Upper lobe of left lung (tissue), 6 donors: ENCODE data around the gene ARPC5. TPM values are rescaled to one million over a fixed set of nuclear protein-coding genes. Genes with fewer than 3 reads are reported as not detected.

Experiments
- ATAC-seq, 2 donors: fragments of 200-7000 bp; cut with Tn5 transposase; one replicate each; pipeline ENCODE4 v1.9.1; 2022; ENCODE audit warnings: mild to moderate bottlenecking in 2 of 2, moderate library complexity in 2 of 2; ENCODE audit not compliant: low FRiP score in 2 of 2
- DNase-seq, 2 donors: peaks; one replicate each; pipeline ENCODE4 v3.0.0-alpha.2; 2019 to 2020
- H3K27ac ChIP-seq, 4 donors: fragments of 200-600 bp; sonication (generic); one replicate each; pipeline ENCODE4 v1.5.1; 2016 to 2019
- H3K27me3 ChIP-seq, 4 donors: fragments of 200-600 bp; sonication (generic); one replicate each; pipeline ENCODE4 v1.5.1; 2017 to 2019
- H3K36me3 ChIP-seq, 4 donors: fragments of 200-600 bp; sonication (generic); one replicate each; pipeline ENCODE4 v1.5.1; 2016 to 2019
- H3K4me1 ChIP-seq, 4 donors: fragments of 200-600 bp; sonication (generic); one replicate each; pipeline ENCODE4 v1.5.1; 2018 to 2019
- H3K4me3 ChIP-seq, 4 donors: fragments of 200-600 bp; sonication (generic); one replicate each; pipeline ENCODE4 v1.5.1; 2017 to 2019; ENCODE audit warnings: mild to moderate bottlenecking in 2 of 4, moderate library complexity in 1 of 4
- H3K9me3 ChIP-seq, 4 donors: fragments of 200-600 bp; sonication (generic); one replicate each; pipeline ENCODE4 v1.5.1; 2018 to 2019
- EP300 ChIP-seq, 4 donors: sonication (generic); formaldehyde crosslinking; IDR thresholded peaks; one replicate each; pipeline ENCODE4 v1.5.1; 2017; ENCODE audit warnings: antibody characterized with exemption in 4 of 4, control low read depth in 2 of 4
- POLR2A ChIP-seq, 4 donors: fragments of 450-650 bp; IDR thresholded peaks; one replicate each; pipeline ENCODE4 v1.5.1; 2016 to 2017; ENCODE audit warnings: antibody characterized with exemption in 4 of 4, mild to moderate bottlenecking in 2 of 4
- POLR2AphosphoS5 ChIP-seq, 2 donors: sonication (generic); formaldehyde crosslinking; IDR thresholded peaks; one replicate each; pipeline ENCODE4 v1.5.1; 2017; ENCODE audit warnings: antibody characterized with exemption in 2 of 2
- WGBS, 2 donors: methylation state at CpG; one replicate each; pipeline ENCODE4 v1.1.5; 2017 to 2018; 5-methylcytosine and 5-hydroxymethylcytosine counted together
- total RNA-seq, 6 donors: library from RNA; depleted of rRNA in 4 of 6; stranded (reverse); fragments of >200 nt in 4 of 6; gene quantifications; one replicate each; pipeline versions ENCODE4 v1.1.0 to v1.2.1, GENCODE V29; 2016 to 2021
- TF ChIP-seq, protein P1 (sequence below), 6 experiments: fragments of 450-650 bp in 4 of 6; fragments of 200-600 bp in 2 of 6; sonication (generic) in 2 of 6; IDR thresholded peaks; one replicate each; pipeline ENCODE4 v1.5.1; 2016 to 2019; ENCODE audit warnings: antibody characterized with exemption in 6 of 6
- donor health status: DM: no; HTN: no; CAD: no; lungs with moderate emphysema.
- donor health status: DM: no; HTN: yes; CAD: no; lungs with severe emphysema.

ARPC5 gene
- total RNA-seq, 6 donors from 2014 or later, result 28.3 to 193 (median 109) TPM

DNA sequence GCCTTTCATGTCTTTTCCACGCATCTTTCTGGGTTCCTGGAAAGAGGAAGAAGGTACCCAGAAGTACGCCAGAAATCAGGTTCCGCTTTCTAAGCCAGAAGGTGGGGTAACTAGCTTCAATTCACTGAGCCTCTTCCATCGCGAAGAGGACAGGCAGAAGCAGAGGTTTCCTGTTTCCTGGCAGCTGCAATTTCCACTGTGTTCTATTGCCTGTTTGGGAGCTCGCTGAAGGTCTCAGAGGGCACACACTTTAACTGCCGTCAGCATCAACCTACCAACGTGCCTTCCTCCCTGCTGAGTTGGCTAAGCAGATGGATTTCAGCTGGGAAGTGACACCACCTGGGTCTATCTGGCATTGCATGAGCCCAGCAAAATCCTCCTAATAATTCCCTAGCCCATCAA is 55.3 kb downstream of the ARPC5 start:
- Histone ChIP-seq H3K27me3 (no peaks in the 10 kb centered on the region), H3K27ac (peak overlapping the region; percentile 13 to 78 (median 72)), H3K4me1 (peaks cover 20 to 39% (median 36%) of the 10 kb centered on the region in 4 donors), H3K36me3 (peaks cover 0 to 3% (median 0%) of the 10 kb centered on the region in 4 donors), H3K4me3 (no peak overlapping the region), H3K9me3 (no peaks in the 10 kb centered on the region)
- peak; percentile 20 to 56 for TF ChIP-seq POLR2AphosphoS5 (IDR thresholded peaks at IDR 0.05)
- TF ChIP-seq, protein P1, sequence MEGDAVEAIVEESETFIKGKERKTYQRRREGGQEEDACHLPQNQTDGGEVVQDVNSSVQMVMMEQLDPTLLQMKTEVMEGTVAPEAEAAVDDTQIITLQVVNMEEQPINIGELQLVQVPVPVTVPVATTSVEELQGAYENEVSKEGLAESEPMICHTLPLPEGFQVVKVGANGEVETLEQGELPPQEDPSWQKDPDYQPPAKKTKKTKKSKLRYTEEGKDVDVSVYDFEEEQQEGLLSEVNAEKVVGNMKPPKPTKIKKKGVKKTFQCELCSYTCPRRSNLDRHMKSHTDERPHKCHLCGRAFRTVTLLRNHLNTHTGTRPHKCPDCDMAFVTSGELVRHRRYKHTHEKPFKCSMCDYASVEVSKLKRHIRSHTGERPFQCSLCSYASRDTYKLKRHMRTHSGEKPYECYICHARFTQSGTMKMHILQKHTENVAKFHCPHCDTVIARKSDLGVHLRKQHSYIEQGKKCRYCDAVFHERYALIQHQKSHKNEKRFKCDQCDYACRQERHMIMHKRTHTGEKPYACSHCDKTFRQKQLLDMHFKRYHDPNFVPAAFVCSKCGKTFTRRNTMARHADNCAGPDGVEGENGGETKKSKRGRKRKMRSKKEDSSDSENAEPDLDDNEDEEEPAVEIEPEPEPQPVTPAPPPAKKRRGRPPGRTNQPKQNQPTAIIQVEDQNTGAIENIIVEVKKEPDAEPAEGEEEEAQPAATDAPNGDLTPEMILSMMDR (IDR thresholded peaks at IDR 0.05), result peak in 1 of 6 experiments; percentile 8
- no peak for TF ChIP-seq EP300 (IDR thresholded peaks at IDR 0.05)
- TF ChIP-seq POLR2A (IDR thresholded peaks at IDR 0.05), result no peak
- ATAC-seq (peak; percentile 34 to 82), DNase-seq (peak in 1 of 2 donors; percentile 68)
- 38 to 53% methylated on average over 5 to 8 of the region's 8 CpGs for WGBS, 2 donors

DNA sequence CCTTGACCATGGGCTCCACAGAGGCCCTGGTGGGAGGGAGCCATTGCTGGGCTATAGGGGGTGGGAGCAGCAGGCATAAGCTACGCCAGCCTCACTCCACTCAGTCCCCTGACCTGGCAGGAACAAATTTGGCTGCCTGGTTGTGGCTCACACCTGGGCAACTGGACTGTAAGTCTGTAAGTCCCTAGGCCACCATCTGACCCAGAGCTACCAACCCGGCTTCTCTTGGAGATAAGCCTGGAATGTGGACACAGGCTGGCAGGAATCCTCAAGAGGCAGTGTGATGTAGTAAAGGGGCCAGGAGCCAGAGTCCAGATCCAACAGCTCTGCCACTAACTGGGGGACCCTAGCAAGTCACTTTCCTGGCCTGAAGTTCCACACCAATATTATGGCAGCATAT is 56.7 kb downstream of the ARPC5 start:
- H3K27ac ChIP-seq, result peak overlapping the region in 2 of 4 donors; percentile 4 to 26
- DNase-seq (peak in 1 of 2 donors; percentile 51), ATAC-seq (no peak)
- H3K4me3 ChIP-seq, result no peak overlapping the region
- no peaks in the 10 kb centered on the region for H3K27me3 ChIP-seq
- peaks cover 20 to 32% (median 28%) of the 10 kb centered on the region in 4 donors for H3K4me1 ChIP-seq
- no peak for TF ChIP-seq POLR2AphosphoS5 (IDR thresholded peaks at IDR 0.05)
- TF ChIP-seq EP300 (IDR thresholded peaks at IDR 0.05), result no peak
- TF ChIP-seq, protein P1 (IDR thresholded peaks at IDR 0.05), result no peak
- no peak for TF ChIP-seq POLR2A (IDR thresholded peaks at IDR 0.05)
- 17 to 87% methylated on average over 1 to 2 of the region's 2 CpGs for WGBS, 2 donors
- peaks cover 0 to 7% (median 0%) of the 10 kb centered on the region in 4 donors for H3K36me3 ChIP-seq
- H3K9me3 ChIP-seq, result no peaks in the 10 kb centered on the region

DNA sequence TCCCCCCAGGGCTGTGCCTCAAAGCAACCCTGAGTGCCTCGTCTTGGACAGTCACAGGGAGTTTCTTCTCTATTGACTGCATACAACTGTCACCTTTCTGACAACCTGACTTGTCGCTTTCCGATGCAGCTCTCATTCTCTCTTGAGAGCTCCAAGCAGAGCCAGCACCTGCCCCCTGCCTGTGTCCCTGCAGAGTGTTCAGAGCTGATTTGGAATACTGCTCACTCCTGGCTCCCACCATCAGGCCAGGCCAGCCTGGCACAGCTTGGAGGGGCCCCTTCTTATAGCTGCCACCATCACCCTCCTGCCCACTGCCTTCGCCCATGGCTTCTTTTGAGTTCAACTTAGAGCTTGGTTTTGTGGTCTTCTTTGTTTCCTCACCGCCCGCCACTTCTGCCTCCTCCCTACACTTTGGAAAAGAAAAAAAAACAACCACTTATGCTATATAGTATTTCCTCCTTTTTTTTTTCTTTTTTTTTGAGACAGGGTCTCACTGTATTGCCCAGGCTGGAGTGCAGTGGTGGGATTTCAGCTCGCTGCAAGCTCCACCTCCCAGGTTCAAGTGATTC is 57.6 kb downstream of the ARPC5 start:
- H3K27me3 ChIP-seq, result no peaks in the 10 kb centered on the region
- TF ChIP-seq POLR2AphosphoS5 (IDR thresholded peaks at IDR 0.05), result no peak
- TF ChIP-seq POLR2A (IDR thresholded peaks at IDR 0.05), result no peak
- TF ChIP-seq, protein P1 (IDR thresholded peaks at IDR 0.05), result no peak
- no peak for TF ChIP-seq EP300 (IDR thresholded peaks at IDR 0.05)
- H3K27ac ChIP-seq, result peak overlapping the region in 2 of 4 donors; percentile 4 to 26
- DNase-seq (no peak), ATAC-seq (no peak)
- H3K9me3 ChIP-seq, result no peaks in the 10 kb centered on the region
- peaks cover 0 to 7% (median 0%) of the 10 kb centered on the region in 4 donors for H3K36me3 ChIP-seq
- peaks cover 20 to 30% (median 24%) of the 10 kb centered on the region in 4 donors for H3K4me1 ChIP-seq
- H3K4me3 ChIP-seq, result no peak overlapping the region
- 86 to 90% methylated on average over 7 of the region's 7 CpGs for WGBS, 2 donors

DNA sequence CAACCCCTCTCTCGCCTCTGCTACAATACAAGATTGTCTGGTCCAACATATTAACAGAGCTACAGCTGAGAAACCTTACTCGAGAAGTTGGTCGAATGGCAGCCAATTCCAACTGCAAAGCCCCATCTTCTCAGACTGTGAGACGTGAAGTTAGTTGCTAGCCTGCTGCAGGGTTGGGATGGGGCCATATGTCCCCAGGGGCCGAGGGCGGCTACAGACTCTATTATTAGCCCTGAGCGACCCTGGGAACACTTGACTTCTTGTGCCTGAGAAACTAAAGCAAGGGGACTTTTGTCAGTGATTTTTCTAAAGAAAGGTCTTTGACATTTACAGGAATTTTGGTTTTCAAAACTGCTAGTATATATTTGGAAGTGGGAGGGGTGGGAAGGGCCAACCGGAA is 59.0 kb downstream of the ARPC5 start:
- Histone ChIP-seq H3K36me3 (peaks cover 0 to 7% (median 2%) of the 10 kb centered on the region in 4 donors), H3K9me3 (no peaks in the 10 kb centered on the region), H3K27ac (no peak overlapping the region), H3K4me3 (no peak overlapping the region), H3K27me3 (no peaks in the 10 kb centered on the region), H3K4me1 (peaks cover 9 to 16% (median 11%) of the 10 kb centered on the region in 4 donors)
- TF ChIP-seq POLR2A (IDR thresholded peaks at IDR 0.05), result no peak
- no peak for TF ChIP-seq POLR2AphosphoS5 (IDR thresholded peaks at IDR 0.05)
- TF ChIP-seq, protein P1 (IDR thresholded peaks at IDR 0.05), result no peak
- TF ChIP-seq EP300 (IDR thresholded peaks at IDR 0.05), result no peak
- DNase-seq, result no peak
- no peak for ATAC-seq
- WGBS, 2 donors, result 80 to 82% methylated on average over 8 of the region's 8 CpGs

DNA sequence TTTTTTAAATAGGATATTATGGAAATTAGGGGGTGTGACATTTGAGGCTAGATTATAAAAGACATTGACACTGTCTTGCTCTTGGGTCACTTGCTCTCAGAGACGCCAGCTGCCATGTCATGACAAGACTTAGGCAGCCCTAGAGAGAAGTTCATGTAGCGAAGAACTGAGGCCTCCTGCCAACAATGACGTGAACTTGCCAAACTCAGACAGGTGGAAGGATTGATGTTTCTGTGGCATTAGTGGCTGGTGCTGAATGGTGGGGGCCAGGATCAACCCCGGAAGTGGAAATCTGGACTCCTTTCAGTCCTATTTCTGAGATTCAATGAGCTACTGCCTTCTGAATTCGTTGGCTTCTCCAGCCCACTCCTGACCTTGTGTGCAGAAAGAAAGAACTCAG is 60.0 kb downstream of the ARPC5 start:
- 84% methylated on average over 5 of the region's 5 CpGs for WGBS, 2 donors
- H3K27ac ChIP-seq, result no peak overlapping the region
- no peaks in the 10 kb centered on the region for H3K27me3 ChIP-seq
- no peak for DNase-seq
- ATAC-seq, result no peak
- H3K4me3 ChIP-seq, result no peak overlapping the region
- no peaks in the 10 kb centered on the region for H3K9me3 ChIP-seq
- peaks cover 0 to 7% (median 2%) of the 10 kb centered on the region in 4 donors for H3K36me3 ChIP-seq
- TF ChIP-seq POLR2A (IDR thresholded peaks at IDR 0.05), result no peak
- TF ChIP-seq POLR2AphosphoS5 (IDR thresholded peaks at IDR 0.05), result no peak
- no peak for TF ChIP-seq EP300 (IDR thresholded peaks at IDR 0.05)
- TF ChIP-seq, protein P1 (IDR thresholded peaks at IDR 0.05), result no peak
- H3K4me1 ChIP-seq, result peaks cover 6 to 11% (median 9%) of the 10 kb centered on the region in 4 donors
